NCI-H2029 treated with DMSO at 0.1 percent for 48 hours (cell line): ENCODE measurements around the gene QRFP.
"Not testable (repeated sequence)": the region's sequence is repeated elsewhere in the genome, so short reads cannot be mapped to it uniquely, and the experiment has no call there.

ENCODE experiments used
- DNase-seq: peaks from one replicate; lab custom pipeline; 2025; lab: John Stamatoyannopoulos, UW

QRFP gene

DNA sequence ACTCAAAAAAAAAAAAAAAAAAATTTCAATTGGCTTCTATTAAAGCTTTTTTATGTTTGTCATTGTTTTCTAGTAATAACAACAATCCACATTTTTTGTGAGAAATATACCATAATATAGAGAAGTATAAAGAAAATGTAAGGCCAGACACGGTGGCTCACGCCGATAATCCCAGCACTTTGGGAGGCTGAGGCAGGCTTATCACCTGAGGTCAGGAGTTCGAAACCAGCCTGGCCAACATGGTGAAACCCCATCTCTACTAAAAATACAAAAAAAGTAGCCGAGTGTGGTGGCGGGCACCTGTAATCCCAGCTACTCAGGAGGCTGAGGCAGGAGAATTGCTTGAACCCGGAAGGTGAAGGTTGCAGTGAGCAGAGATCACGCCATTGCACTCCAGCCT, 48.1 kb downstream of the QRFP start:
- DNase-seq: not testable (repeated sequence)

DNA sequence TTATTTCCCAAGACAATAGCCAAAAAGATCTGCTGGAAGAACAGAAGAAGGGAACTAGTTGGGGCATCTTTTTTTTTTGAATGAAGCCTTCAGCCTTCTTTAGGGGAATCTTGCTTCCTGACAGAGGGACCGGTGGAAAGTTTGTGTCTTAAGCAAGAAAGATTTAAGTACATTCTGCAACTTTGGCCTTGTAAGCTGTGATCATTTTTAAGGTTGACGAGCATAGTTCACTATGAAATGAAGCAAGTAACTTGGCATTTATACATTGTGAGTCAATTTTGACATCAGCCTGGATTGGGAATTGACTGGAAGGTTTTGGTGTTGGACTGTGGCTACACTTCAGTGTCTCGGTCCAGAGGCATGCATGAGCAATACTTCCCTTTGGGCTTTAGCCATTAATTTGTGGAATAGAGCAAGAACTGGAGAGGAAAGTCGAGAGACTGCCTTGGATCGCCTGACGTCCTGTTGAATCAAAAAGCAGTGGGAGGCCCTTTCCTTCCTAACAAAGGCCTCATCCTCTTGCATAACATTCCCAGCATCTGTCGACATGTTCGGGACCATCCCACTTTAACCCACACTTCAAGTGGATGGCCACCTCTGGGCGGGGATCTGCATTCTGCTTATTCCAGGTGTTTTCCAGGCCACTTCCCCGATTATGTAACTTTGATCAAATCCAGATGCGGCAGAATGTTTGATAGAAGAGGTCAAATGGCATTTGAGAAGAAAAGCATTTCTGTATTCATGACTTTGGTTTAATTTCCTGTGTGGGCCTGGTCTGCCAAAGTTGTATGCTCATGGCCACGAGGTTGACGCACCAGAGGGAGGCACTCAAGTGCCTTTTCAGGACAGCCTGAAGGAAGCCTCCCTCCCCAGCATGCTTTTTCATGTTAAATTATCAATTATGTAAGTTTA, 49.0 kb downstream of the QRFP start:
- DNase-seq: no peak

GRCh38 chr9:130846487-130847305, 49.9 kb downstream of the QRFP start:
- DNase-seq: no peak

GRCh38 chr9:130845901-130846481, 50.6 kb downstream of the QRFP start:
- DNase-seq: no peak

DNA sequence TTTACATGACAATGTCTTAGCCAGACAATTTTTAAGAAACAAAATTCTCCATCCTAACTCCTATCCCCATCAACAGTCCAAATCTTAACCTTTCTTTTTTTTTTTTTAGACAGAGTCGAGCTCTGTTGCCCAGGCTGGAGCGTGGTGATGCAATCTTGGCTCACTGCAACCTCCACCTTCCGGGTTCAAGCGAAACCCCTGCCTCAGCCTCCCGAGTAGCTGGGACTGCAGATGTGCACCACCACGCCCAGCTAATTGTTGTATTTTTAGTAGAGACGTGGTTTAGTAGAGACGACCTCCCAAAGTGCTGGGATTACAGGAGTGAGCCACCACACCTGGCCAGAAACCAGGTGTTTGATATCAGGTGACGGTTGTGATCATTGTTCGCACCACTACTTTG, 51.4 kb downstream of the QRFP start:
- no peak for DNase-seq

GRCh38 chr9:130844044-130844451, 52.6 kb downstream of the QRFP start:
- no peak for DNase-seq

DNA sequence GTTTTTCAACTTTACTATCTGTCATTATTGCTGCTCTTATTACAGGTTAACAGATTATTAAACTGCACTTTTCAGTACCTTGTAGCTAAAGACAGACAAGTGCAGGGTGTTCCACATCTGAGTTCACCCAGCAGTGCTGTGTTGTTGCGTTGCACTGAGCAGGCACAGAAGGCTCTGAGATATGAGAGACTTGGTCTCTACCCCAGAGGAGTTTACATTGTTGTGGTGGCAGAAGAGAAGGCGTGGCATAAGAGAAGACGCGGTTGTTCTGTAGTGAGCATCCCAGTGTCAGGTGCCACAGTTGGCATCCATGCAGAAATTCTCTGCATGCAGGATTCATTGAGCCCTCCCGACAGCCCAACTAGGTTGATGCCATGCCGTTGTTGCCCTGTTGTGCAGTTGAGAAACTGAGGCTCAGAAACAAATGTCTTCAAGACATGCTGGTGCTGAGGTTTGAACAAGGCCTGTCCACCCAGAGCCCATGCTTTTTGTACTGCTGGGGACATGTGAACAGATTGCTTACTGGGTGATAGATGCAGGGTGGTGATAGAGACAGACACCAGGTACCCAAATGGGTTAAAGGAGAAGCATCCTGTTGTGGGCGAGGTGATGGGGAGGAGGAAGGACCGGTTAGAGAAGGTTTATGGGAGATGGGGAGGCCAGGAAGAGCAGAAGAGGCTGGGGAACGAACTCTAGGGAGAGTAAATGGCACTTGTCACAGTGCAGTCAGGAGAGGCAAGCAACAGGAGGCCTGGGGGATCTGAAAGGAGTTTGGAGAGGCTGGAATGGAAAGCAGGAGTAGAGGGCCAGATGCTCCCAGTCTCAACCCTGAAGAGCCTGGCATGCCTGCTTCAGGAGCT, 53.3 kb downstream of the QRFP start:
- DNase-seq: no peak
